OCI-LY3 (cell line): ENCODE data around the gene RASD1.
"Not testable (repeated sequence)": the region's sequence is repeated elsewhere in the genome, so short reads cannot be mapped to it uniquely, and the experiment has no call there.

Experiments
- CTCF ChIP-seq: fragments of 200-600, 300-600 bp; sonication (generic); IDR thresholded peaks from 2 replicates; pipeline ENCODE4 v1.5.1; 2014; ENCODE audit warnings: antibody characterized with exemption, low read length, low read depth
- EZH2phosphoT487 ChIP-seq: fragments of 200-600 bp; shearing (Covaris generic); IDR thresholded peaks from 2 replicates; pipeline ENCODE4 v1.6.1; 2018; ENCODE audit warnings: antibody characterized with exemption, mixed run types, low read depth

- not testable (repeated sequence) for TF ChIP-seq CTCF, EZH2phosphoT487
These were observed 30.3 kb downstream of the RASD1 start for GRCh38 chr17:17465878-17466277.
